IMR-90 (cell line): Measurements from ENCODE around the gene SETD2. TPM values are rescaled to one million over a fixed set of nuclear protein-coding genes. Genes with fewer than 3 reads are reported as not detected.
A peak's percentile ranks its signal among the peaks of the same experiment; 100 is the strongest.

ENCODE experiments used
- ATAC-seq: fragments of 200-7000 bp; cut with Tn5 transposase; 2 replicates; pipeline ENCODE4 v1.9.1; 2020; ENCODE audit warnings: low read depth, mild to moderate bottlenecking, moderate library complexity
- BruUV-seq: library from RNA; stranded (reverse); fragments of 400-500 nt; replicated peaks from 2 replicates; lab custom pipeline; 2021; lab: Mats Ljungman, UMichigan
- CTCF ChIA-PET: fragments of 300-600 bp; formaldehyde crosslinking; extraction: SDS; loops from one replicate; lab custom pipeline; 2021; ENCODE audit warnings: antibody characterized with exemption; lab: Yijun Ruan, JAX
- POLR2A ChIA-PET: fragments of 300-600 bp; sonication (Branson Sonifier 250); formaldehyde crosslinking; loops from one replicate; lab custom pipeline; 2022; ENCODE audit warnings: antibody characterized with exemption; ENCODE audit not compliant: unreplicated experiment; lab: Charles Lee
- DNase-seq: peaks from one replicate; pipeline ENCODE4 v3.0.0; 2013
- H2AFZ ChIP-seq: replicated peaks from 2 replicates; pipeline ENCODE3; 2013; ENCODE audit warnings: low read length, mild to moderate bottlenecking; ENCODE audit not compliant: poor library complexity
- H2AK5ac ChIP-seq: 2 replicates; pipeline ENCODE4 v1.6.1; 2013; ENCODE audit warnings: low read depth, low read length, inconsistent platforms
- H2AK9ac ChIP-seq: replicated peaks from 2 replicates; pipeline ENCODE3; 2013; ENCODE audit warnings: mild to moderate bottlenecking, low read depth, low read length, moderate library complexity; ENCODE audit not compliant: poor library complexity
- H2BK120ac ChIP-seq: 2 replicates; pipeline ENCODE4 v1.6.1; 2013; ENCODE audit warnings: low read depth, low read length, inconsistent platforms
- H2BK15ac ChIP-seq: 3 replicates; pipeline ENCODE4 v1.6.1; 2013; ENCODE audit warnings: low read depth, low read length, inconsistent platforms
- H2BK20ac ChIP-seq: 2 replicates; pipeline ENCODE4 v1.6.1; 2013; ENCODE audit warnings: low read depth, mild to moderate bottlenecking, inconsistent platforms, low read length, moderate library complexity
- H2BK5ac ChIP-seq: 2 replicates; pipeline ENCODE4 v1.6.1; 2013; ENCODE audit warnings: mild to moderate bottlenecking, low read depth, low read length, inconsistent platforms; ENCODE audit not compliant: poor library complexity, severe bottlenecking
- H3K14ac ChIP-seq: replicated peaks from 2 replicates; pipeline ENCODE4 v1.6.1; 2013; ENCODE audit warnings: low read depth, low read length, inconsistent platforms
- H3K18ac ChIP-seq: 2 replicates; pipeline ENCODE4 v1.6.1; 2013; ENCODE audit warnings: low read depth, low read length, control low read depth
- H3K23ac ChIP-seq: 2 replicates; pipeline ENCODE4 v1.6.1; 2013; ENCODE audit warnings: low read depth, low read length, inconsistent platforms
- H3K27ac ChIP-seq: 2 replicates; pipeline ENCODE4 v1.5.1; 2013; ENCODE audit warnings: mild to moderate bottlenecking, control low read depth, low read length; ENCODE audit not compliant: insufficient read depth
- H3K27me3 ChIP-seq: 2 replicates; pipeline ENCODE4 v1.6.1; 2013; ENCODE audit warnings: low read length; ENCODE audit not compliant: control insufficient read depth, insufficient read depth
- H3K36me3 ChIP-seq: 2 replicates; pipeline ENCODE4 v1.6.1; 2013; ENCODE audit warnings: low read length, mixed read lengths; ENCODE audit not compliant: control insufficient read depth, insufficient read depth
- H3K4ac ChIP-seq: 2 replicates; pipeline ENCODE4 v1.6.1; 2013; ENCODE audit warnings: low read depth, low read length, inconsistent platforms
- H3K4me1 ChIP-seq: 2 replicates; pipeline ENCODE4 v1.6.1; 2013; ENCODE audit warnings: low read length, mixed read lengths; ENCODE audit not compliant: control insufficient read depth, insufficient read depth
- H3K4me2 ChIP-seq: 2 replicates; pipeline ENCODE4 v1.6.1; 2013; ENCODE audit warnings: low read depth, mild to moderate bottlenecking, control low read depth, low read length, moderate library complexity
- H3K4me3 ChIP-seq: 2 replicates; pipeline ENCODE4 v1.5.1; 2013; ENCODE audit warnings: low read depth, mild to moderate bottlenecking, control low read depth, low read length, moderate library complexity; ENCODE audit not compliant: insufficient read depth
- H3K56ac ChIP-seq: 2 replicates; pipeline ENCODE4 v1.6.1; 2013; ENCODE audit warnings: low read length, inconsistent platforms; ENCODE audit not compliant: insufficient read depth; ENCODE audit errors: extremely low read depth
- H3K79me1 ChIP-seq, 2 experiments: 2 replicates each; pipeline ENCODE4 v1.6.1; 2013; ENCODE audit warnings: low read length in 2 of 2, inconsistent platforms in 1 of 2, low read depth in 1 of 2
- H3K9ac ChIP-seq: 2 replicates; pipeline ENCODE4 v1.6.1; 2013; ENCODE audit warnings: low read depth, low read length, control low read depth
- H3K9me1 ChIP-seq: 2 replicates; pipeline ENCODE4 v1.6.1; 2013; ENCODE audit warnings: low read length, inconsistent platforms; ENCODE audit not compliant: insufficient read depth
- H3K9me3 ChIP-seq: 2 replicates; pipeline ENCODE4 v1.6.1; 2013; ENCODE audit warnings: low read length; ENCODE audit not compliant: control insufficient read depth, insufficient read depth
- H4K20me1 ChIP-seq: 2 replicates; pipeline ENCODE4 v1.6.1; 2013; ENCODE audit warnings: low read length, inconsistent platforms; ENCODE audit not compliant: insufficient read depth
- H4K5ac ChIP-seq: 2 replicates; pipeline ENCODE4 v1.6.1; 2013; ENCODE audit warnings: mild to moderate bottlenecking, low read depth, low read length, control low read depth
- H4K8ac ChIP-seq, 2 experiments: 2 replicates each; pipeline ENCODE4 v1.6.1; 2013; ENCODE audit warnings: low read depth in 2 of 2, low read length in 2 of 2, control low read depth in 1 of 2, inconsistent platforms in 1 of 2
- H4K91ac ChIP-seq: 2 replicates; pipeline ENCODE4 v1.6.1; 2013; ENCODE audit warnings: low read depth, low read length, inconsistent platforms; ENCODE audit not compliant: insufficient read depth
- CEBPB ChIP-seq: IDR thresholded peaks from 2 replicates; pipeline ENCODE4 v1.6.1; 2012; ENCODE audit warnings: low read depth, low read length, improper control_type of control experiment
- CHD1 ChIP-seq: IDR thresholded peaks from 2 replicates; pipeline ENCODE4 v1.6.1; 2012; ENCODE audit warnings: low read depth, low read length, improper control_type of control experiment
- FOS ChIP-seq: fragments of 150-350 bp; IDR thresholded peaks from 2 replicates; pipeline ENCODE4 v1.6.1; 2016; ENCODE audit warnings: low read depth, low read length
- MAFK ChIP-seq: IDR thresholded peaks from 2 replicates; pipeline ENCODE4 v1.6.1; 2012; ENCODE audit warnings: low read depth, low read length, improper control_type of control experiment
- MXI1 ChIP-seq: IDR thresholded peaks from 2 replicates; pipeline ENCODE4 v1.6.1; 2012; ENCODE audit warnings: low read depth, mild to moderate bottlenecking, low read length, moderate library complexity, borderline replicate concordance
- RAD21 ChIP-seq: IDR thresholded peaks from 2 replicates; pipeline ENCODE4 v1.6.1; 2012; ENCODE audit warnings: low read length, improper control_type of control experiment
- WGBS, 2 experiments: methylation state at CpG; one replicate each; pipeline versions ENCODE4 v1.1.5 to v1.1.7; 2013; ENCODE audit warnings: missing lambda C conversion rate in 2 of 2; ENCODE audit not compliant: insufficient read length in 1 of 2; ENCODE audit errors: extremely low coverage in 2 of 2; 5-methylcytosine and 5-hydroxymethylcytosine counted together
- dilution Hi-C: fragments of 300-500 bp; cut with HindIII; formaldehyde crosslinking; loops from one replicate; pipeline ENCODE4 v1.14.3; 2018; ENCODE audit warnings: low sequenced_read_pairs; ENCODE audit not compliant: unreplicated experiment
- in situ Hi-C: fragments of 300-500 bp; cut with MboI; formaldehyde crosslinking; loops from 3 replicates; pipeline ENCODE4 v1.14.3; 2019; ENCODE audit warnings: low sequenced_read_pairs, inconsistent platforms, mixed read lengths
- intact Hi-C: fragments of 100-400 bp; cut with micrococcal nuclease; formaldehyde crosslinking; loops from 2 replicates; pipeline ENCODE4 v1.10.0; 2022
- polyA plus RNA-seq, 3 experiments: library from polyadenylated mRNA; depleted of rRNA; stranded (reverse); fragments of >200 nt; gene quantifications; 2 replicates each; pipeline ENCODE4 v1.2.3, GENCODE V29; 2012; ENCODE audit warnings: low replicate concordance in 1 of 3
- total RNA-seq: library from RNA; depleted of rRNA; stranded (reverse); fragments of >200 nt; gene quantifications from 2 replicates; pipeline ENCODE4 v1.2.3, GENCODE V29; 2012
- TF ChIP-seq, protein P1 (sequence below): fragments of 150-350 bp; IDR thresholded peaks from 2 replicates; pipeline ENCODE4 v1.6.1; 2017; ENCODE audit warnings: mild to moderate bottlenecking, antibody characterized with exemption, low read length, low read depth

Gene SETD2
- total and polyA plus RNA-seq, 2 of the 4 experiments (the other 2 are of a cell fraction) = 18.3 to 20.1 TPM

DNA sequence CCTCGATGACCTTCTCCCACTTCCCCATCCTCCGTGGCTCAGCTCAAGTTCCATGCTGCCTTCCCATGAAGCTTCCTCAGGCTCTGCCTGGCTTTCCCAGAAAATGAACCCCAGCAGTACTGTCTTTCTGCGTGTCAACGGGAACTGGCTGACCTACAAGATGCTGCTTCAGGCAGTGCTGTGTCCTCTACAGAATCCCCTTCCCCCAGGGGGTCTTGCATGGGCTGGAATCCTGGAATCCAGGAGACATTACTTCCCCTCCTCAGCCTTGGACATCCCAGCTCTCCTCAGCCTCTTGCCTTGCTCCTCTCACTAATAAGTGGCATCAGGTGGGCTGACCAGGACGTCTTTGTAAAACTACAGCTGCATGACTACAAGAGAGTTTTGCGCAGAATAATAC is 192.8 kb downstream of the SETD2 start:
- Histone ChIP-seq H2BK5ac (no peak overlapping the region), H4K8ac (no peak overlapping the region), H4K5ac (no peak overlapping the region), H3K56ac (no peak overlapping the region), H2AK9ac (no peak overlapping the region), H3K23ac (no peak overlapping the region), H3K27ac (peak overlapping the region; percentile 21; the same call in 1 of the 2 replicates), H3K9me1 (peaks cover 34% of the 10 kb centered on the region), H3K27me3 (no peaks in the 10 kb centered on the region), H3K14ac (no peak overlapping the region), H3K4ac (peak overlapping the region; percentile 25; the same call in 1 of the 2 replicates), H3K9me3 (no peaks in the 10 kb centered on the region), H3K79me1 (peaks cover 30 to 75% of the 10 kb centered on the region in 2 experiments), H4K20me1 (peaks cover 80% of the 10 kb centered on the region), H3K4me2 (peak overlapping the region; percentile 0; the same call in 1 of the 2 replicates), H3K18ac (no peak overlapping the region), H3K4me1 (peaks cover 18% of the 10 kb centered on the region), H3K9ac (no peak overlapping the region; the same call in 1 of the 2 replicates), H2BK120ac (no peak overlapping the region), H2BK15ac (no peak overlapping the region), H3K36me3 (peaks cover 4% of the 10 kb centered on the region), H2AFZ (no peak overlapping the region), H4K91ac (no peak overlapping the region), H2AK5ac (no peak overlapping the region), H2BK20ac (no peak overlapping the region), H3K4me3 (no peak overlapping the region)
- DNase-seq (no peak), ATAC-seq (no peak)
- 90% methylated on average over 4 of the region's 6 CpGs; no CpG with 5 or more reads in 1 of the 2 experiments for WGBS, 2 experiments
- TF ChIP-seq CEBPB = no peak
- TF ChIP-seq MXI1 = no peak
- TF ChIP-seq MAFK = no peak
- no peak for TF ChIP-seq CHD1
- no peak for TF ChIP-seq FOS
- TF ChIP-seq, protein P1, sequence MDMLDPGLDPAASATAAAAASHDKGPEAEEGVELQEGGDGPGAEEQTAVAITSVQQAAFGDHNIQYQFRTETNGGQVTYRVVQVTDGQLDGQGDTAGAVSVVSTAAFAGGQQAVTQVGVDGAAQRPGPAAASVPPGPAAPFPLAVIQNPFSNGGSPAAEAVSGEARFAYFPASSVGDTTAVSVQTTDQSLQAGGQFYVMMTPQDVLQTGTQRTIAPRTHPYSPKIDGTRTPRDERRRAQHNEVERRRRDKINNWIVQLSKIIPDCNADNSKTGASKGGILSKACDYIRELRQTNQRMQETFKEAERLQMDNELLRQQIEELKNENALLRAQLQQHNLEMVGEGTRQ = no peak
- no peak for TF ChIP-seq RAD21
- BruUV-seq = no TSS peak
- in situ Hi-C loops = no loop called here
- ChIA-PET CTCF (no interaction called here), POLR2A (no interaction called here)
- dilution Hi-C loops = no loop called here
- intact Hi-C loops = no loop called here
